HepG2 (cell line): ENCODE data around the gene ADGRG6. TPM values are rescaled to one million over a fixed set of nuclear protein-coding genes. Genes with fewer than 3 reads are reported as not detected.

Source experiments
- ATAC-seq: fragments of 200-7000 bp; cut with Tn5 transposase; 3 replicates; pipeline ENCODE4 v1.9.1; 2020; ENCODE audit warnings: mild to moderate bottlenecking, moderate library complexity
- BruUV-seq: library from RNA; stranded (reverse); fragments of 400-500 nt; replicated peaks from 2 replicates; lab custom pipeline; 2021; lab: Mats Ljungman, UMichigan
- CTCF ChIA-PET: fragments of 300-600 bp; formaldehyde crosslinking; extraction: SDS; loops from one replicate; lab custom pipeline; 2021; ENCODE audit warnings: low total read pairs, inconsistent platforms, low intra/inter-chr PET ratio; lab: Yijun Ruan, JAX
- POLR2A ChIA-PET: fragments of 350-600 bp; sonication (Branson Sonifier 250); formaldehyde crosslinking; loops from one replicate; lab custom pipeline; 2020; ENCODE audit warnings: antibody characterized with exemption, inconsistent platforms; lab: Yijun Ruan, JAX
- DNase-seq: peaks from one replicate; pipeline ENCODE4 v3.0.0-alpha.2; 2015; ENCODE audit warnings: low spot score
- FAIRE-seq: peaks from 3 replicates; lab custom pipeline; 2011; peaks lifted over from hg19 to GRCh38; lab: Jason Lieb, UNC
- H2AFZ ChIP-seq: one replicate; pipeline ENCODE4 v1.6.1; 2011; ENCODE audit warnings: low read length, inconsistent platforms
- H3K27ac ChIP-seq: fragments of 300-600 bp; 3 replicates; pipeline ENCODE4 v1.8.0; 2011; ENCODE audit warnings: mixed run types, mild to moderate bottlenecking, mixed read lengths, low read length, inconsistent platforms; ENCODE audit not compliant: insufficient read depth; ENCODE audit errors: extremely low read length
- H3K27me3 ChIP-seq, 2 experiments: fragments of 200-600 bp in 1 of 2; 2 replicates in 1 of 2; 3 replicates in 1 of 2; pipeline versions ENCODE4 v1.6.0 to v1.8.0; 2011; ENCODE audit warnings: low read length in 2 of 2, mild to moderate bottlenecking in 2 of 2, moderate library complexity in 2 of 2, inconsistent platforms in 1 of 2; ENCODE audit not compliant: insufficient read depth in 2 of 2, control insufficient read depth in 1 of 2
- H3K36me3 ChIP-seq, 2 experiments: fragments of 200-600 bp in 1 of 2; replicated peaks in 1 of 2; 2 replicates in 1 of 2; 3 replicates in 1 of 2; pipeline versions ENCODE4 v1.5.1 to v1.8.0; 2011; ENCODE audit warnings: low read length in 2 of 2, inconsistent platforms in 1 of 2; ENCODE audit not compliant: insufficient read depth in 2 of 2, control insufficient read depth in 1 of 2
- H3K4me1 ChIP-seq: 2 replicates; pipeline ENCODE4 v1.5.1; 2012; ENCODE audit warnings: low read length, inconsistent platforms; ENCODE audit not compliant: insufficient read depth
- H3K4me2 ChIP-seq: 2 replicates; pipeline ENCODE4 v1.6.0; 2011; ENCODE audit warnings: low read depth, low read length, inconsistent platforms
- H3K4me3 ChIP-seq, 3 experiments: fragments of 200-600 bp in 1 of 3; sonication (generic), shearing (Covaris generic) in 1 of 3; replicated peaks in 1 of 3; 2 replicates each; pipeline ENCODE4 v1.5.1; 2011 to 2016; ENCODE audit warnings: low read length in 3 of 3, inconsistent platforms in 2 of 3, low read depth in 2 of 3, mild to moderate bottlenecking in 2 of 3, control low read depth in 1 of 3, mixed read lengths in 1 of 3; ENCODE audit not compliant: insufficient read depth in 1 of 3
- H3K79me2 ChIP-seq: one replicate; pipeline ENCODE4 v1.6.1; 2011; ENCODE audit warnings: low read length, inconsistent platforms; ENCODE audit not compliant: insufficient read depth
- H3K9ac ChIP-seq: 2 replicates; pipeline ENCODE4 v1.6.0; 2011; ENCODE audit warnings: mild to moderate bottlenecking, low read depth, low read length, inconsistent platforms; ENCODE audit not compliant: insufficient read depth
- H3K9me3 ChIP-seq: 2 replicates; pipeline ENCODE4 v1.5.1; 2012; ENCODE audit warnings: mild to moderate bottlenecking, low read length
- H4K20me1 ChIP-seq: 2 replicates; pipeline ENCODE4 v1.6.0; 2011; ENCODE audit warnings: inconsistent platforms, mild to moderate bottlenecking, low read length, moderate library complexity; ENCODE audit not compliant: insufficient read depth
- AGO2 ChIP-seq: fragments of 200-400 bp; formaldehyde crosslinking; optimal IDR thresholded peaks from 2 replicates; pipeline ENCODE3; 2017; ENCODE audit warnings: mild to moderate bottlenecking, low read depth, low read length, moderate library complexity
- DNMT1 ChIP-seq: sonication (generic); formaldehyde crosslinking; IDR thresholded peaks from 2 replicates; pipeline ENCODE4 v1.5.1; 2020; ENCODE audit warnings: mild to moderate bottlenecking, missing genetic modification reagents
- GATAD2A ChIP-seq: IDR thresholded peaks from 2 replicates; pipeline ENCODE4 v1.6.1; 2016
- HMG20A ChIP-seq: IDR thresholded peaks from 2 replicates; pipeline ENCODE4 v1.6.1; 2016; ENCODE audit warnings: borderline replicate concordance
- HOXA9 ChIP-seq: sonication (generic); formaldehyde crosslinking; IDR thresholded peaks from 2 replicates; pipeline ENCODE4 v1.8.1; 2022; ENCODE audit warnings: missing genetic modification reagents, mild to moderate bottlenecking, moderate library complexity, borderline replicate concordance
- MIER3 ChIP-seq: IDR thresholded peaks from 2 replicates; pipeline ENCODE4 v1.6.1; 2016; ENCODE audit warnings: missing compliant biosample characterization, borderline replicate concordance
- MIXL1 ChIP-seq: IDR thresholded peaks from 2 replicates; pipeline ENCODE4 v1.6.1; 2016
- RARA ChIP-seq: IDR thresholded peaks from 2 replicates; pipeline ENCODE4 v1.6.1; 2016; ENCODE audit warnings: missing genetic modification reagents, missing compliant biosample characterization
- SCMH1 ChIP-seq: sonication (generic); formaldehyde crosslinking; IDR thresholded peaks from 2 replicates; pipeline ENCODE4 v1.9.0; 2021; ENCODE audit warnings: missing genetic modification reagents, mild to moderate bottlenecking, borderline replicate concordance
- ZFX ChIP-seq: sonication (generic); formaldehyde crosslinking; IDR thresholded peaks from 2 replicates; pipeline ENCODE4 v1.4.0; 2020; ENCODE audit warnings: mild to moderate bottlenecking, low read depth, missing genetic modification reagents, moderate library complexity
- ZNF343 ChIP-seq: sonication (generic); formaldehyde crosslinking; IDR thresholded peaks from 2 replicates; pipeline ENCODE4 v1.4.0; 2020; ENCODE audit warnings: mild to moderate bottlenecking, missing genetic modification reagents
- ZNF614 ChIP-seq: IDR thresholded peaks from 2 replicates; pipeline ENCODE4 v1.6.1; 2018; ENCODE audit warnings: missing biosample characterization, missing genetic modification reagents, inconsistent platforms, borderline replicate concordance
- ZNF724P ChIP-seq: sonication (generic); formaldehyde crosslinking; IDR thresholded peaks from 2 replicates; pipeline ENCODE4 v1.8.0; 2022; ENCODE audit warnings: missing genetic modification reagents, borderline replicate concordance
- ZNF75D ChIP-seq: sonication (generic); formaldehyde crosslinking; IDR thresholded peaks from 2 replicates; pipeline ENCODE4 v1.8.1; 2023; ENCODE audit warnings: missing genetic modification reagents, mild to moderate bottlenecking, borderline replicate concordance
- WGBS: methylation state at CpG from one replicate; pipeline ENCODE4 v1.1.6; 2017; ENCODE audit warnings: low lambda C conversion rate; 5-methylcytosine and 5-hydroxymethylcytosine counted together
- in situ Hi-C: cut with HindIII; loops from 2 replicates; pipeline ENCODE4 v1.10.0; 2017; ENCODE audit warnings: low pct_unique_long_range_greater_than_20kb; ENCODE audit not compliant: extremely low pct_ligation_motif_present
- intact Hi-C: fragments of 100-400 bp; cut with micrococcal nuclease; formaldehyde crosslinking; loops from one replicate; pipeline ENCODE4 v1.10.0; 2022; ENCODE audit not compliant: unreplicated experiment
- polyA plus RNA-seq, 8 experiments: library from polyadenylated mRNA; depleted of rRNA in 3 of 8; stranded (reverse) in 7 of 8; unstranded in 1 of 8; fragments of >200 nt; fragmentation: Illumina TruSeq in 4 of 8; extraction: Trizol in 4 of 8; gene quantifications; 2 replicates each; pipeline versions ENCODE4 v1.2.1 to v1.2.3, GENCODE V29; 2011 to 2016; ENCODE audit warnings: low read depth in 4 of 8, missing spikeins in 1 of 8, mixed read lengths in 1 of 8; ENCODE audit not compliant: insufficient read depth in 1 of 8
- total RNA-seq, 5 experiments: library from RNA; depleted of rRNA; stranded (reverse); fragments of >200 nt; fragmentation: Illumina TruSeq; extraction: Trizol; gene quantifications; 2 replicates each; pipeline ENCODE4 v1.2.3, GENCODE V29; 2016; ENCODE audit warnings: low read depth in 1 of 5
- TF ChIP-seq, protein P1 (sequence below): sonication (generic); formaldehyde crosslinking; IDR thresholded peaks from 2 replicates; pipeline ENCODE4 v1.4.0; 2020; ENCODE audit warnings: missing genetic modification reagents
- TF ChIP-seq, protein P2 (sequence below): IDR thresholded peaks from 2 replicates; pipeline ENCODE4 v1.6.1; 2016; ENCODE audit warnings: mild to moderate bottlenecking
- TF ChIP-seq, protein P3 (sequence below), 2 experiments: sonication (generic) in 1 of 2; formaldehyde crosslinking in 1 of 2; IDR thresholded peaks; 2 replicates each; pipeline versions ENCODE4 v1.6.1 to v1.9.0; 2014 to 2022; ENCODE audit warnings: antibody characterized with exemption in 1 of 2, borderline replicate concordance in 1 of 2, inconsistent platforms in 1 of 2, low read depth in 1 of 2, missing genetic modification reagents in 1 of 2

Gene ADGRG6
- total and polyA plus RNA-seq, 2 of the 13 experiments (the other 11 are each of a cell fraction or from before 2014, with no cell fraction given): 129 to 249 TPM

DNA sequence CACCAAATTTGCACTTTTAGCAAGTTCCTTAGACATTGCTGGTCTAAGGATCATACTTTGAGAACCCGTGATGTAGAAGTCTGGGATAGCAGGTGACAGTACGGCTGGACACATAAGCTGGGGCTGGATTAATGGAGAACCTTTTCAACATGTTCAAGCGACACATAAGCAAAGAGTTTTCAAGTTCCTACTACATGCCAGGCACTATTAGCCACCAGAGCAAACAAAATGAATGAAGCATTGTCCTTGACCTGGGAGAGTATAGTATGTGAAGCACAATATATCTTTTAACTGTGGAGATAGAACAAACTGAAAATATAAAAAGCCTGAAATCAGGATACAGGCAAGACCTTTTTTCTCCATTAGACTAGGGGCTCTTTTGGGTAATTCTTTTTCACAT is 102.9 kb downstream of the ADGRG6 start:
- Histone ChIP-seq H3K4me2 (no peak overlapping the region), H3K27me3 (no peaks in the 10 kb centered on the region), H3K36me3 (peaks cover 13 to 84% of the 10 kb centered on the region in 2 experiments), H3K27ac (peak overlapping the region; percentile 18), H3K4me1 (peaks cover 23% of the 10 kb centered on the region), H2AFZ (no peak overlapping the region), H3K9ac (no peak overlapping the region), H3K79me2 (no peaks in the 10 kb centered on the region), H3K4me3 (no peak overlapping the region), H3K9me3 (no peaks in the 10 kb centered on the region), H4K20me1 (no peaks in the 10 kb centered on the region)
- ChIA-PET POLR2A (interaction anchor here (1.2 kb wide), 1 partner anchor 29 kb away, joined by 3 read pairs; no protein-coding TSS in a partner anchor), CTCF (no interaction called here)
- intact Hi-C loops (loop anchor here (5.0 kb wide), 1 partner anchor 257 kb away; the partner anchor contains the start of genes NMBR and VTA1), in situ Hi-C loops (no loop called here)
- ATAC-seq (peak; percentile 95), FAIRE-seq (no peak), DNase-seq (peak; percentile 85)
- BruUV-seq: no TSS peak
- WGBS: 67% methylated on average over 3 of the region's 3 CpGs
- TF ChIP-seq MIER3 (CRISPR knock-in tag) (0 out of 2 replicates have a peak, but pooled peaks have one; percentile 41), ZNF343 (CRISPR knock-in tag) (no peak), DNMT1 (CRISPR knock-in tag) (no peak), MIXL1 (CRISPR knock-in tag) (peak; percentile 38; the same call in 1 of the 2 replicates), HMG20A (CRISPR knock-in tag) (peak; percentile 72; the same call in 1 of the 2 replicates), ZNF614 (CRISPR knock-in tag) (peak; percentile 67; the same call in 1 of the 2 replicates), ZFX (CRISPR knock-in tag) (no peak), GATAD2A (CRISPR knock-in tag) (peak; percentile 66), ZNF75D (CRISPR knock-in tag) (no peak), HOXA9 (no peak), RARA (peak; percentile 83), AGO2 (peak; percentile 38), SCMH1 (CRISPR knock-in tag) (no peak), ZNF724P (CRISPR knock-in tag) (no peak)
- TF ChIP-seq, protein P1, sequence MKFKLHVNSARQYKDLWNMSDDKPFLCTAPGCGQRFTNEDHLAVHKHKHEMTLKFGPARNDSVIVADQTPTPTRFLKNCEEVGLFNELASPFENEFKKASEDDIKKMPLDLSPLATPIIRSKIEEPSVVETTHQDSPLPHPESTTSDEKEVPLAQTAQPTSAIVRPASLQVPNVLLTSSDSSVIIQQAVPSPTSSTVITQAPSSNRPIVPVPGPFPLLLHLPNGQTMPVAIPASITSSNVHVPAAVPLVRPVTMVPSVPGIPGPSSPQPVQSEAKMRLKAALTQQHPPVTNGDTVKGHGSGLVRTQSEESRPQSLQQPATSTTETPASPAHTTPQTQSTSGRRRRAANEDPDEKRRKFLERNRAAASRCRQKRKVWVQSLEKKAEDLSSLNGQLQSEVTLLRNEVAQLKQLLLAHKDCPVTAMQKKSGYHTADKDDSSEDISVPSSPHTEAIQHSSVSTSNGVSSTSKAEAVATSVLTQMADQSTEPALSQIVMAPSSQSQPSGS (CRISPR knock-in tag): no peak
- TF ChIP-seq, protein P2, sequence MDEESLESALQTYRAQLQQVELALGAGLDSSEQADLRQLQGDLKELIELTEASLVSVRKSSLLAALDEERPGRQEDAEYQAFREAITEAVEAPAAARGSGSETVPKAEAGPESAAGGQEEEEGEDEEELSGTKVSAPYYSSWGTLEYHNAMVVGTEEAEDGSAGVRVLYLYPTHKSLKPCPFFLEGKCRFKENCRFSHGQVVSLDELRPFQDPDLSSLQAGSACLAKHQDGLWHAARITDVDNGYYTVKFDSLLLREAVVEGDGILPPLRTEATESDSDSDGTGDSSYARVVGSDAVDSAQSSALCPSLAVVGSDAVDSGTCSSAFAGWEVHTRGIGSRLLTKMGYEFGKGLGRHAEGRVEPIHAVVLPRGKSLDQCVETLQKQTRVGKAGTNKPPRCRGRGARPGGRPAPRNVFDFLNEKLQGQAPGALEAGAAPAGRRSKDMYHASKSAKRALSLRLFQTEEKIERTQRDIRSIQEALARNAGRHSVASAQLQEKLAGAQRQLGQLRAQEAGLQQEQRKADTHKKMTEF (CRISPR knock-in tag): 0 out of 2 replicates have a peak, but pooled peaks have one; percentile 15
- TF ChIP-seq, protein P3, sequence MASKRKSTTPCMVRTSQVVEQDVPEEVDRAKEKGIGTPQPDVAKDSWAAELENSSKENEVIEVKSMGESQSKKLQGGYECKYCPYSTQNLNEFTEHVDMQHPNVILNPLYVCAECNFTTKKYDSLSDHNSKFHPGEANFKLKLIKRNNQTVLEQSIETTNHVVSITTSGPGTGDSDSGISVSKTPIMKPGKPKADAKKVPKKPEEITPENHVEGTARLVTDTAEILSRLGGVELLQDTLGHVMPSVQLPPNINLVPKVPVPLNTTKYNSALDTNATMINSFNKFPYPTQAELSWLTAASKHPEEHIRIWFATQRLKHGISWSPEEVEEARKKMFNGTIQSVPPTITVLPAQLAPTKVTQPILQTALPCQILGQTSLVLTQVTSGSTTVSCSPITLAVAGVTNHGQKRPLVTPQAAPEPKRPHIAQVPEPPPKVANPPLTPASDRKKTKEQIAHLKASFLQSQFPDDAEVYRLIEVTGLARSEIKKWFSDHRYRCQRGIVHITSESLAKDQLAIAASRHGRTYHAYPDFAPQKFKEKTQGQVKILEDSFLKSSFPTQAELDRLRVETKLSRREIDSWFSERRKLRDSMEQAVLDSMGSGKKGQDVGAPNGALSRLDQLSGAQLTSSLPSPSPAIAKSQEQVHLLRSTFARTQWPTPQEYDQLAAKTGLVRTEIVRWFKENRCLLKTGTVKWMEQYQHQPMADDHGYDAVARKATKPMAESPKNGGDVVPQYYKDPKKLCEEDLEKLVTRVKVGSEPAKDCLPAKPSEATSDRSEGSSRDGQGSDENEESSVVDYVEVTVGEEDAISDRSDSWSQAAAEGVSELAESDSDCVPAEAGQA (IDR thresholded peaks at IDR 0.05; ENCODE audit: low read depth): no peak
- TF ChIP-seq, protein P3 (CRISPR knock-in tag; IDR thresholded peaks at IDR 0.05; ENCODE audit: borderline replicate concordance): no peak
